ENCODE data around the gene TGOLN2. TPM values are rescaled to one million over a fixed set of nuclear protein-coding genes. Genes with fewer than 3 reads are reported as not detected.
"Not testable (repeated sequence)": the region's sequence is repeated elsewhere in the genome, so short reads cannot be mapped to it uniquely, and the experiment has no call there.

Gene TGOLN2
- total and polyA plus RNA-seq, 4 donors: 56.7 to 114 (median 67.5) TPM

DNA sequence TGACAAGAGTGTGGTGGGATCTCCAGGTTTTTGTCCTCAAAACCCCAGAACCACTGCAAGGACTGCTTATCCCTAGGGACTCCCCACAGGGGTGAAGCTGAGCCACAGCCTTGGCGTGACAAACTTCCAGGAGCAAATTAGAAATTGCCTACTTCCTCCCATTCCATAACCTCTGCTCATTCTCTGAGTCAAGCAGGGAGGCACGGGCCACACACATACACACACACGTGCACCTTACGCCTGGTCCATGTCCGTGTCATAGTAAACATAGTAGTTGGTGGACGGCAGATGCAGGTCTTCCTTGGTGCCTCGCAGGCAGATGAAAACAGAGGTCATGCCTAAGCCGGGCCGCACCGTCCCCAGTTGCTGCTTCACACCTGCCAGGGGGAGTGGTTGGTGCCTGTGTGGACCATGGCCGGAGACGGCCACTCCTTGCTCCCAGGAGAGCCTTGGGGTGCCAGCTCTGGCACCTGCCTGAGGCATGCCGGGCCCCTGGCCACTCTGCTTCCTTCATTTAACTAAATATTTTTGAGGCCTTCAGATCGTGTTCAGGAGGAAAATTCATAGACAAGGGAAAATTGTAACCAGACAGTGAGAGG, 16.7 kb upstream of the TGOLN2 start:
- DNase-seq (ENCODE audit: low spot score): no peak
- Histone ChIP-seq H3K9ac (ENCODE audit: low read depth in 1 of 2, low read length in 2 of 2) (no peak overlapping the region), H3K27ac (ENCODE audit: low read depth in 1 of 2, low read length in 2 of 2) (no peak overlapping the region), H3K27me3 (ENCODE audit: control insufficient read depth in 4 of 4, insufficient read depth in 4 of 4, low read length in 3 of 4) (no peaks in the 10 kb centered on the region), H3K4me3 (ENCODE audit: low read depth in 1 of 3, low read length in 3 of 3) (no peak overlapping the region), H3K36me3 (ENCODE audit: control insufficient read depth in 4 of 4, insufficient read depth in 3 of 4, low read depth in 1 of 4, low read length in 3 of 4) (peaks cover 5 to 50% (median 39%) of the 10 kb centered on the region in 4 donors), H3K4me1 (ENCODE audit: control insufficient read depth in 4 of 4, insufficient read depth in 4 of 4, low read length in 3 of 4) (peaks cover 0 to 15% (median 10%) of the 10 kb centered on the region in 4 donors), H3K9me3 (ENCODE audit: control insufficient read depth in 4 of 4, low read length in 3 of 4) (no peaks in the 10 kb centered on the region)
- 93% methylated on average over 14 of the region's 14 CpGs for WGBS
- TF ChIP-seq, protein P1, sequence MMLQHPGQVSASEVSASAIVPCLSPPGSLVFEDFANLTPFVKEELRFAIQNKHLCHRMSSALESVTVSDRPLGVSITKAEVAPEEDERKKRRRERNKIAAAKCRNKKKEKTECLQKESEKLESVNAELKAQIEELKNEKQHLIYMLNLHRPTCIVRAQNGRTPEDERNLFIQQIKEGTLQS (IDR thresholded peaks at IDR 0.05): no peak
- TF ChIP-seq, protein P2, sequence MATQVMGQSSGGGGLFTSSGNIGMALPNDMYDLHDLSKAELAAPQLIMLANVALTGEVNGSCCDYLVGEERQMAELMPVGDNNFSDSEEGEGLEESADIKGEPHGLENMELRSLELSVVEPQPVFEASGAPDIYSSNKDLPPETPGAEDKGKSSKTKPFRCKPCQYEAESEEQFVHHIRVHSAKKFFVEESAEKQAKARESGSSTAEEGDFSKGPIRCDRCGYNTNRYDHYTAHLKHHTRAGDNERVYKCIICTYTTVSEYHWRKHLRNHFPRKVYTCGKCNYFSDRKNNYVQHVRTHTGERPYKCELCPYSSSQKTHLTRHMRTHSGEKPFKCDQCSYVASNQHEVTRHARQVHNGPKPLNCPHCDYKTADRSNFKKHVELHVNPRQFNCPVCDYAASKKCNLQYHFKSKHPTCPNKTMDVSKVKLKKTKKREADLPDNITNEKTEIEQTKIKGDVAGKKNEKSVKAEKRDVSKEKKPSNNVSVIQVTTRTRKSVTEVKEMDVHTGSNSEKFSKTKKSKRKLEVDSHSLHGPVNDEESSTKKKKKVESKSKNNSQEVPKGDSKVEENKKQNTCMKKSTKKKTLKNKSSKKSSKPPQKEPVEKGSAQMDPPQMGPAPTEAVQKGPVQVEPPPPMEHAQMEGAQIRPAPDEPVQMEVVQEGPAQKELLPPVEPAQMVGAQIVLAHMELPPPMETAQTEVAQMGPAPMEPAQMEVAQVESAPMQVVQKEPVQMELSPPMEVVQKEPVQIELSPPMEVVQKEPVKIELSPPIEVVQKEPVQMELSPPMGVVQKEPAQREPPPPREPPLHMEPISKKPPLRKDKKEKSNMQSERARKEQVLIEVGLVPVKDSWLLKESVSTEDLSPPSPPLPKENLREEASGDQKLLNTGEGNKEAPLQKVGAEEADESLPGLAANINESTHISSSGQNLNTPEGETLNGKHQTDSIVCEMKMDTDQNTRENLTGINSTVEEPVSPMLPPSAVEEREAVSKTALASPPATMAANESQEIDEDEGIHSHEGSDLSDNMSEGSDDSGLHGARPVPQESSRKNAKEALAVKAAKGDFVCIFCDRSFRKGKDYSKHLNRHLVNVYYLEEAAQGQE (IDR thresholded peaks at IDR 0.05): no peak
- TF ChIP-seq SP1 (IDR thresholded peaks at IDR 0.05) (no peak), FOXA1 (IDR thresholded peaks at IDR 0.05) (no peak), RXRA (IDR thresholded peaks at IDR 0.05) (no peak), EGR1 (IDR thresholded peaks at IDR 0.05; ENCODE audit: low read depth in 2 of 2) (no peak), TAF1 (conservative IDR thresholded peaks at IDR 0.05) (no peak), RAD21 (IDR thresholded peaks at IDR 0.05) (no peak), JUND (IDR thresholded peaks at IDR 0.05) (no peak), HNF4A (conservative IDR thresholded peaks at IDR 0.05) (no peak)
- TF ChIP-seq, protein P3, sequence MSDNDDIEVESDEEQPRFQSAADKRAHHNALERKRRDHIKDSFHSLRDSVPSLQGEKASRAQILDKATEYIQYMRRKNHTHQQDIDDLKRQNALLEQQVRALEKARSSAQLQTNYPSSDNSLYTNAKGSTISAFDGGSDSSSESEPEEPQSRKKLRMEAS (IDR thresholded peaks at IDR 0.05): no peak
- TF ChIP-seq, protein P4, sequence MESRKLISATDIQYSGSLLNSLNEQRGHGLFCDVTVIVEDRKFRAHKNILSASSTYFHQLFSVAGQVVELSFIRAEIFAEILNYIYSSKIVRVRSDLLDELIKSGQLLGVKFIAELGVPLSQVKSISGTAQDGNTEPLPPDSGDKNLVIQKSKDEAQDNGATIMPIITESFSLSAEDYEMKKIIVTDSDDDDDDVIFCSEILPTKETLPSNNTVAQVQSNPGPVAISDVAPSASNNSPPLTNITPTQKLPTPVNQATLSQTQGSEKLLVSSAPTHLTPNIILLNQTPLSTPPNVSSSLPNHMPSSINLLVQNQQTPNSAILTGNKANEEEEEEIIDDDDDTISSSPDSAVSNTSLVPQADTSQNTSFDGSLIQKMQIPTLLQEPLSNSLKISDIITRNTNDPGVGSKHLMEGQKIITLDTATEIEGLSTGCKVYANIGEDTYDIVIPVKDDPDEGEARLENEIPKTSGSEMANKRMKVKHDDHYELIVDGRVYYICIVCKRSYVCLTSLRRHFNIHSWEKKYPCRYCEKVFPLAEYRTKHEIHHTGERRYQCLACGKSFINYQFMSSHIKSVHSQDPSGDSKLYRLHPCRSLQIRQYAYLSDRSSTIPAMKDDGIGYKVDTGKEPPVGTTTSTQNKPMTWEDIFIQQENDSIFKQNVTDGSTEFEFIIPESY (IDR thresholded peaks at IDR 0.05): no peak
- TF ChIP-seq, protein P5, sequence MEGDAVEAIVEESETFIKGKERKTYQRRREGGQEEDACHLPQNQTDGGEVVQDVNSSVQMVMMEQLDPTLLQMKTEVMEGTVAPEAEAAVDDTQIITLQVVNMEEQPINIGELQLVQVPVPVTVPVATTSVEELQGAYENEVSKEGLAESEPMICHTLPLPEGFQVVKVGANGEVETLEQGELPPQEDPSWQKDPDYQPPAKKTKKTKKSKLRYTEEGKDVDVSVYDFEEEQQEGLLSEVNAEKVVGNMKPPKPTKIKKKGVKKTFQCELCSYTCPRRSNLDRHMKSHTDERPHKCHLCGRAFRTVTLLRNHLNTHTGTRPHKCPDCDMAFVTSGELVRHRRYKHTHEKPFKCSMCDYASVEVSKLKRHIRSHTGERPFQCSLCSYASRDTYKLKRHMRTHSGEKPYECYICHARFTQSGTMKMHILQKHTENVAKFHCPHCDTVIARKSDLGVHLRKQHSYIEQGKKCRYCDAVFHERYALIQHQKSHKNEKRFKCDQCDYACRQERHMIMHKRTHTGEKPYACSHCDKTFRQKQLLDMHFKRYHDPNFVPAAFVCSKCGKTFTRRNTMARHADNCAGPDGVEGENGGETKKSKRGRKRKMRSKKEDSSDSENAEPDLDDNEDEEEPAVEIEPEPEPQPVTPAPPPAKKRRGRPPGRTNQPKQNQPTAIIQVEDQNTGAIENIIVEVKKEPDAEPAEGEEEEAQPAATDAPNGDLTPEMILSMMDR (IDR thresholded peaks at IDR 0.05; ENCODE audit: low read depth, low read length, missing input control): no peak

DNA sequence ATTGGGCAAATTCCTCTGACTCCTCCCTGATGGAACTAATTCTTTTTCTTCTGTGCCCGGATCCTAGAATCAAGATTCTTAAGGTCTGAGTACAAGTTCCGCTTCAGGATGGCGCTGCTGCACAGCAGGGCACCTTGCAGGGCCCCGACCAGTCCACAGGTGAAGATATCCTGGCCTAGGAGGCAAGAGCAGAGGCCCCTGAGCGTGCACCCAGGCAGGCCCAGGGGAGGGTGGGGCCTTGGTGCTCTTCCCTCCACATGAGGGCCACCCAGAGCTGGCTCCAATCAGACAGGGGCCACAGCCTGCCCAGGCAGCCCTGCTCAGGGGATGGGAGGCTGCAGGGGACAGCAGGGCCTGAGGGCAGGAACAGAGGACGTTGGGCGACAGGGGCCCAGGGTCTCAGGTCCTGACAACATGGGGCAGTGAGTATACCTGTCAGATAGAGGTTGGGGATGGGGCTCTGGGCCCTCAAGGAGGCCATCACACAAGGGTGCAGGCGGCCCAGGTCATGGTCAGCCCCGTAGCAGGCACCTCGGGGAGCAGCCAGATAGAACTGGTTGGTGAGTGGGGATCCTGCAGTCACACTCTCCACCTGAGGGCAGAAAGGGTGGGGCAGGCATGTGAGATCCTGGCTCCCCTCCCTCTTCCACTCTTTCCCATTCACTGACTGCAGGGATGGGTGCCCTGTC, 15.6 kb upstream of the TGOLN2 start:
- H3K9me3 ChIP-seq (ENCODE audit: control insufficient read depth in 4 of 4, low read length in 3 of 4); H3K27ac ChIP-seq (ENCODE audit: low read depth in 1 of 2, low read length in 2 of 2); H3K9ac ChIP-seq (ENCODE audit: low read depth in 1 of 2, low read length in 2 of 2); H3K4me3 ChIP-seq (ENCODE audit: low read depth in 1 of 3, low read length in 3 of 3); H3K27me3 ChIP-seq (ENCODE audit: control insufficient read depth in 4 of 4, insufficient read depth in 4 of 4, low read length in 3 of 4); DNase-seq (ENCODE audit: low spot score): not testable (repeated sequence)
- Histone ChIP-seq H3K36me3 (ENCODE audit: control insufficient read depth in 4 of 4, insufficient read depth in 3 of 4, low read depth in 1 of 4, low read length in 3 of 4) (peaks cover 5 to 46% (median 34%) of the 10 kb centered on the region in 4 donors), H3K4me1 (ENCODE audit: control insufficient read depth in 4 of 4, insufficient read depth in 4 of 4, low read length in 3 of 4) (peaks cover 0 to 15% (median 10%) of the 10 kb centered on the region in 4 donors)
- WGBS: 97% methylated on average over 10 of the region's 10 CpGs
